CD4-positive, alpha-beta T cell treated with Interleukin-4 for 1 hour (primary cell): ENCODE measurements around the gene CLEC10A.
A peak's percentile ranks its signal among the peaks of the same experiment; 100 is the strongest.
"Not testable (repeated sequence)": the region's sequence is repeated elsewhere in the genome, so short reads cannot be mapped to it uniquely, and the experiment has no call there.

Source experiments
- DNase-seq, 2 donors: peaks; one replicate each; pipeline ENCODE4 v3.0.0-alpha.2; 2020 to 2022

CLEC10A gene

GRCh38 chr17:7079581-7080455 lies at the start of gene CLEC10A:
TSS of gene CLEC10A (minus strand) at chr17:7080251. CDS start at chr17:7078812, 1,439 bp downstream.
- no peak for DNase-seq

- no peak for DNase-seq
These were observed 49.3 kb upstream of the CLEC10A start for GRCh38 chr17:7129311-7129710.

- DNase-seq = no peak
These were observed 48.1 kb upstream of the CLEC10A start for GRCh38 chr17:7128160-7128559.

GRCh38 chr17:7127501-7127900 lies 47.5 kb upstream of the CLEC10A start:
- not testable (repeated sequence) for DNase-seq

GRCh38 chr17:7126386-7126785 lies 46.3 kb upstream of the CLEC10A start:
- DNase-seq = not testable (repeated sequence)

GRCh38 chr17:7124923-7125322 lies 44.9 kb upstream of the CLEC10A start:
- DNase-seq = no peak

- DNase-seq = no peak
These were observed 43.8 kb upstream of the CLEC10A start for GRCh38 chr17:7123844-7124243.

GRCh38 chr17:7122381-7122780 lies 42.3 kb upstream of the CLEC10A start:
- no peak for DNase-seq

GRCh38 chr17:7120635-7121034 lies 40.6 kb upstream of the CLEC10A start:
- DNase-seq = peak in 1 of 2 donors; percentile 37

- DNase-seq = no peak
These were observed 40.1 kb upstream of the CLEC10A start for GRCh38 chr17:7120123-7120522.

- no peak for DNase-seq
These were observed 39.3 kb upstream of the CLEC10A start for GRCh38 chr17:7119314-7119713.

GRCh38 chr17:7114875-7115614 lies 35.0 kb upstream of the CLEC10A start:
- DNase-seq = peak in 1 of 2 donors; percentile 31

GRCh38 chr17:7114241-7114874 lies 34.3 kb upstream of the CLEC10A start, which contains the start of gene ASGR2:
TSS of gene ASGR2 (minus strand) at chr17:7114822. CDS start at chr17:7114240, 582 bp downstream.
- DNase-seq = no peak

GRCh38 chr17:7113273-7114071 lies 33.4 kb upstream of the CLEC10A start:
- no peak for DNase-seq

GRCh38 chr17:7112510-7113108 lies 32.6 kb upstream of the CLEC10A start:
- no peak for DNase-seq

GRCh38 chr17:7111784-7112509 lies 31.9 kb upstream of the CLEC10A start:
- DNase-seq = peak in 1 of 2 donors; percentile 31

- DNase-seq = no peak
These were observed 30.7 kb upstream of the CLEC10A start for GRCh38 chr17:7110617-7111306.

- no peak for DNase-seq
These were observed 29.6 kb upstream of the CLEC10A start for GRCh38 chr17:7109461-7110322.

- no peak for DNase-seq
These were observed 28.9 kb upstream of the CLEC10A start for GRCh38 chr17:7108981-7109380.

- DNase-seq = no peak
These were observed 28.5 kb upstream of the CLEC10A start for GRCh38 chr17:7108560-7108925.
